ENCODE measurements around the gene MRGPRF.
"Not testable (repeated sequence)": the region's sequence is repeated elsewhere in the genome, so short reads cannot be mapped to it uniquely, and the experiment has no call there.

Gene MRGPRF

DNA sequence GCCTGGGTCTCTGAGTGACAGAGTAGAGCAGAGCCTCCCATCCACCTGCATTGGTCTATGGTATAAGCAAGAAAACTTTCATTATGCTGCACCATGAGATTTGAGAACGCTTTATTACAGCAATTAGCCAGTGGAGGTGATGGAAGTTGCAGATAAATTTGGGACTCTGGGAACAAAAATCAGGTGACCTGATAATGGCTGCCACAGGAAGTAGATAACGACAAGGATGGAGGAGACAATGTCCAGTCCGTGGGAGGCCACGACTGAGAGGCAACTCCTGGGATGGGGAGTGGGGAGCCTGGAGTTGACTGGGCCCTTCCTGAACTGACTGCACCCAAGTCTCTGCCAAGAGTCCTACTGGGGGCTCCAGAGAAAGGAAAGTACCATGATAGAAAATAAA, 37.0 kb downstream of the MRGPRF start:
- TF ChIP-seq, protein P1, sequence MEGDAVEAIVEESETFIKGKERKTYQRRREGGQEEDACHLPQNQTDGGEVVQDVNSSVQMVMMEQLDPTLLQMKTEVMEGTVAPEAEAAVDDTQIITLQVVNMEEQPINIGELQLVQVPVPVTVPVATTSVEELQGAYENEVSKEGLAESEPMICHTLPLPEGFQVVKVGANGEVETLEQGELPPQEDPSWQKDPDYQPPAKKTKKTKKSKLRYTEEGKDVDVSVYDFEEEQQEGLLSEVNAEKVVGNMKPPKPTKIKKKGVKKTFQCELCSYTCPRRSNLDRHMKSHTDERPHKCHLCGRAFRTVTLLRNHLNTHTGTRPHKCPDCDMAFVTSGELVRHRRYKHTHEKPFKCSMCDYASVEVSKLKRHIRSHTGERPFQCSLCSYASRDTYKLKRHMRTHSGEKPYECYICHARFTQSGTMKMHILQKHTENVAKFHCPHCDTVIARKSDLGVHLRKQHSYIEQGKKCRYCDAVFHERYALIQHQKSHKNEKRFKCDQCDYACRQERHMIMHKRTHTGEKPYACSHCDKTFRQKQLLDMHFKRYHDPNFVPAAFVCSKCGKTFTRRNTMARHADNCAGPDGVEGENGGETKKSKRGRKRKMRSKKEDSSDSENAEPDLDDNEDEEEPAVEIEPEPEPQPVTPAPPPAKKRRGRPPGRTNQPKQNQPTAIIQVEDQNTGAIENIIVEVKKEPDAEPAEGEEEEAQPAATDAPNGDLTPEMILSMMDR (IDR thresholded peaks at IDR 0.05; ENCODE audit: low read depth, low read length) = no peak
- no peak overlapping the region for H3K4me3 ChIP-seq (ENCODE audit: low read depth, low read length)
- DNase-seq = no peak
- no peaks in the 10 kb centered on the region for H3K27me3 ChIP-seq
- H3K9me3 ChIP-seq = no peaks in the 10 kb centered on the region; the same call in 1 of the 2 replicates
- H3K4me1 ChIP-seq = peaks cover 9% of the 10 kb centered on the region
- H3K36me3 ChIP-seq = no peaks in the 10 kb centered on the region

DNA sequence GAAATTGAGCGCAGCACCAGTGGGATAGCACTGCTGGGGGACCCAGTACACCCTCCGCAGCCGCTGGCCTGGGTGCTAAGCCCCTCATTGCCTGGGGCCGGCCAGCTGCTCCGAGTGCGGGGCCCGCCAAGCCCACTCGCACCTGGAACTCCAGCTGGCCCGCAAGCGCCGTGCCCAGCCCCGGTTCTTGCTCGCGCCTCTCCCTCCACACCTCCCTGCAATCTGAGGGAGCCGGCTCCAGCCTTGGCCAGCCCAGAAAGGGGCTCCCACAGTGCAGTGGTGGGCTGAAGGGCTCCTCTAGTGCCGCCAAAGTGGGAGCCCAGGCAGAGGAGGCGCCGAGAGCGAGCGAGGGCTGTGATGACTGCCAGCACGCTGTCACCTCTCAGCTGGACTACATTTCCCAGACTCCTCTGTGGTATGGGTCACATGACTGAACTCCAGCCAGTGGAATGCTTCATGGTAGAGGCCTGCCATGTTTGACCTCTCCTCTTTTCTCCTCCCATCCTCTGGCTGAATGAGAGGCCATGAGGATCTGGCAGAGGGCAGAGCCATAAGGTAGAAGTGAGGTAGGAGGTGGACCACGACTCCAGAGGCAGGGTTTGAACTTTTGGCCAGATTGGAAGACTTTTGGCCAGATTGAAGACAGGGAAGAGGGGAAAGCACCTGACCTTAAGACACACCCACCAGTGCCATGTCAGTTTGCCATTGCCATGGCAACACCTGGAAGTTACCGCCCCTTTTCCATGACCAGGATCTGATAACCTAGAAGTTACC, 38.4 kb downstream of the MRGPRF start:
- Histone ChIP-seq H3K36me3 (no peaks in the 10 kb centered on the region), H3K4me3 (ENCODE audit: low read depth, low read length) (no peak overlapping the region), H3K4me1 (peaks cover 9% of the 10 kb centered on the region), H3K9me3 (no peaks in the 10 kb centered on the region; the same call in 1 of the 2 replicates), H3K27me3 (no peaks in the 10 kb centered on the region)
- peak; percentile 72 for DNase-seq
- TF ChIP-seq, protein P1 (IDR thresholded peaks at IDR 0.05; ENCODE audit: low read depth, low read length) = no peak

DNA sequence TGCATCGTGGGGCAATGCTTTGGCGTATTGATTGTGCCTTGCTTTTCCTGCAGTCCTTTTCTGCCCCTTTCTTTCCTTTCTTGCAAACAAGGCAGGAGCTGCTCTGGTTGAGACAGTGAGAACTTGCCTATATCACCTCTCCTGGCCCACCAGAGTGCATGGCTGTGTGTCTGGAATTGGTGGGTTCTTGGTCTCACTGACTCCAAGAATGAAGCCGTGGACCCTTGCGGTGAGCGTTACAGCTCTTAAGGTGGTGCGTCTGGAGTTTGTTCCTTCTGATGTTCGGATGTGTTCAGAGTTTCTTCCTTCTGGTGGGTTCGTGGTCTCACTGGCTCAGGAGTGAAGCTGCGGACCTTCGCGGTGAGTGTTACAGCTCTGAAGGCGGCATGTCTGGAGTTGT, 39.3 kb downstream of the MRGPRF start:
- not testable (repeated sequence) for H3K4me1 ChIP-seq; H3K27me3 ChIP-seq; H3K9me3 ChIP-seq; H3K4me3 ChIP-seq (ENCODE audit: low read depth, low read length); DNase-seq; H3K36me3 ChIP-seq

DNA sequence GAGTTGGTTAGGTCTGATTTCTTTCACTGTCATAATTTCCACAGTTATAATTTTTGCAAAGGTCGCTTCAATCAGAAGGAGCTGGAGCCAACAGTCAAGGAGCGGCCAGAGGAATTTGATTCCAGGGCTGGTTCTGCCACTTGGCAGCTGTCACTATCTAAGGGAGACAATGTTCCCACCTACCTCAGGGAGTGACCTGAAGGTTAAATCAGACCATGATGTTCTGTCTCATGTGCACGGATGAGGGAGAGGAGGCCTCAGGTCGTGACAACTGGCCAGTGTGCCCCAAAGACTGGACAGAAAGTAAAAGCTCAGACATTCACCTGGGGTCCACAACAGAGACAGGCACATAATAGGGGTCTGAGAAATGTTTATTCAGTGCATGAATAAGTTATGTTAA, 39.8 kb downstream of the MRGPRF start:
- Histone ChIP-seq H3K27me3 (no peaks in the 10 kb centered on the region), H3K9me3 (no peaks in the 10 kb centered on the region; the same call in 1 of the 2 replicates), H3K4me3 (ENCODE audit: low read depth, low read length) (no peak overlapping the region), H3K4me1 (peaks cover 3% of the 10 kb centered on the region), H3K36me3 (no peaks in the 10 kb centered on the region)
- no peak for DNase-seq
- TF ChIP-seq, protein P1 (IDR thresholded peaks at IDR 0.05; ENCODE audit: low read depth, low read length) = no peak

DNA sequence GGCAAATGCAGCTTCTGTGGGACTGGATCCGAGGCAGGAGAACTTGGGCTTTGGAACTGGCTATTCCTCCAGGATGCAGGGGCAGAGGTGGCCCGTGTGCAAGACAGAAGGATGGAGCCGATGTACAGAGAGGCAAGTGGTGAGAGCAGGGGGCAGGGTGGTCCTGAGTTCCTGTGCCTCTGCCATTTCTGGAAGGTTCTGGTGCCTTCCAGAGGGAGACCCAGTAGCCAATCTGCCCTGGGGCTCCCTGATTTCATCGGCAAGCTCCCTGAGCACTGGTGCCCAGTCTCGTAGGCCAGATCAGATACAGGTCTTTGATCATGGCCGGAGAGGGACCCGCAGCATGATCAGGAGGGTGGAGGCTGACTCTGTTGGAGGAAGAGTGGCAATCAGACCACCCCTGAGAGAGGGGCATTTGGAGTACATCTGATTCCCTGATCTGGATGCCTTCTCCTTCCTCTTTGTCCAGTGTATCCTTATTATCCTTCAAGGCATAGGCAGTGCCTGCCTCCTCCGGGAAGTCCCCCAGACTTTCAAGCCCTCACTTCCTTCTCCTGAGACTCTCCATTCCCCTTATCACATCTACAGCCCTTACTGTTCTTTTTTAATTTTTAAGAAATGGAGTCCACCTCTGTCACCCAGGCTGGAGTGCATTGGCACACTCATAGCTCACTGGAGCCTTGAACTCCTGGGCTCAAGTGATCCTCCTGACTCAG, 42.0 kb downstream of the MRGPRF start:
- Histone ChIP-seq H3K27me3 (no peaks in the 10 kb centered on the region), H3K36me3 (no peaks in the 10 kb centered on the region), H3K4me1 (peaks cover 8% of the 10 kb centered on the region), H3K9me3 (no peaks in the 10 kb centered on the region; the same call in 1 of the 2 replicates), H3K4me3 (ENCODE audit: low read depth, low read length) (no peak overlapping the region)
- no peak for DNase-seq
- TF ChIP-seq, protein P1 (IDR thresholded peaks at IDR 0.05; ENCODE audit: low read depth, low read length) = no peak

DNA sequence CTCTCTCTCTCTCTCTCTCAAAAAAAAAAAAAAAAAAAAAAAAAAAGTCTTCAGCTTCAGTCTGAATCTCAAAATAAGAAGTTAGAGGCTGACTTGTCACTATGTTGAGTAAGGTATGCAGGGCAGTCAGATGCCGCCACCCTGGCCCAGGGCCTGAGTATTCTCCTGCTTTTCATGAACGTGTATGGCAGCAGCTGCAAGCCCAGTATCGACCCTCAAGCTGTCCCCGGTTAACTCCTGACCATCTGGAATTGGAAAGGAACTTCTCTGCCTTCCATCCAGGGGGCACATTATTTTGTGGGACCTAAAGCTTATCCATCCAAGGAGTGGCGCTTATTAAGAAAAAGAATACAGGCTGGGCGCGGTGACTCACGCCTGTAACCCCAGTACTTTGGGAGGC, 43.7 kb downstream of the MRGPRF start:
- no peaks in the 10 kb centered on the region for H3K27me3 ChIP-seq
- no peaks in the 10 kb centered on the region for H3K36me3 ChIP-seq
- TF ChIP-seq, protein P1 (IDR thresholded peaks at IDR 0.05; ENCODE audit: low read depth, low read length) = no peak
- H3K9me3 ChIP-seq = no peaks in the 10 kb centered on the region; the same call in none of the 2 replicates
- H3K4me3 ChIP-seq (ENCODE audit: low read depth, low read length) = no peak overlapping the region
- H3K4me1 ChIP-seq = peaks cover 9% of the 10 kb centered on the region
- DNase-seq = no peak
